Gastroesophageal sphincter (tissue), 4 donors: ENCODE data around the gene MYO6. TPM values are rescaled to one million over a fixed set of nuclear protein-coding genes. Genes with fewer than 3 reads are reported as not detected.

Experiments used
- ATAC-seq: fragments of 150-250 bp; one replicate; pipeline ENCODE4 v1.9.1; 2016; ENCODE audit warnings: mild to moderate bottlenecking, moderate library complexity
- H3K27ac ChIP-seq, 4 donors: fragments of 200-600 bp; sonication (generic) in 3 of 4; 1 replicate in 3 of 4; 2 replicates in 1 of 4; pipeline ENCODE4 v1.5.1; 2016 to 2019
- H3K27me3 ChIP-seq: fragments of 200-600 bp; sonication (generic); one replicate; pipeline ENCODE4 v1.5.1; 2019
- H3K36me3 ChIP-seq, 2 donors: fragments of 200-600 bp; sonication (generic); one replicate each; pipeline ENCODE4 v1.5.1; 2019; ENCODE audit warnings: control low read depth in 1 of 2
- H3K4me1 ChIP-seq, 3 donors: fragments of 200-600 bp; sonication (generic); 1 replicate in 2 of 3; 2 replicates in 1 of 3; pipeline ENCODE4 v1.5.1; 2016 to 2019; ENCODE audit warnings: control low read depth in 2 of 3
- H3K4me3 ChIP-seq, 2 donors: fragments of 200-600 bp; sonication (generic); one replicate each; pipeline ENCODE4 v1.5.1; 2019; ENCODE audit warnings: mild to moderate bottlenecking in 1 of 2, moderate library complexity in 1 of 2
- H3K9me3 ChIP-seq, 3 donors: fragments of 200-600 bp; sonication (generic); one replicate each; pipeline ENCODE4 v1.5.1; 2017 to 2019; ENCODE audit warnings: control low read depth in 2 of 3
- EP300 ChIP-seq: sonication (generic); formaldehyde crosslinking; IDR thresholded peaks from one replicate; pipeline ENCODE4 v1.6.1; 2017; ENCODE audit warnings: antibody characterized with exemption, mild to moderate bottlenecking
- POLR2A ChIP-seq, 2 donors: fragments of 450-650 bp; IDR thresholded peaks; one replicate each; pipeline ENCODE4 v1.6.1; 2017; ENCODE audit warnings: antibody characterized with exemption in 2 of 2, mild to moderate bottlenecking in 2 of 2, moderate library complexity in 1 of 2
- POLR2AphosphoS5 ChIP-seq: sonication (generic); formaldehyde crosslinking; IDR thresholded peaks from one replicate; pipeline ENCODE4 v1.6.1; 2017; ENCODE audit warnings: antibody characterized with exemption
- WGBS, 2 donors: methylation state at CpG; one replicate each; pipeline ENCODE4 v1.1.5; 2018; ENCODE audit warnings: low coverage in 1 of 2; 5-methylcytosine and 5-hydroxymethylcytosine counted together
- total RNA-seq, 4 donors: library from RNA; depleted of rRNA; stranded (reverse); fragments of >200 nt; gene quantifications; one replicate each; pipeline ENCODE4 v1.1.0, GENCODE V29; 2016
- TF ChIP-seq, protein P1 (sequence below), 4 experiments: fragments of 200-600 bp in 2 of 4; fragments of 450-650 bp in 2 of 4; sonication (generic) in 1 of 4; IDR thresholded peaks; one replicate each; pipeline ENCODE4 v1.5.1; 2017 to 2019; ENCODE audit warnings: antibody characterized with exemption in 4 of 4, mild to moderate bottlenecking in 2 of 4, moderate library complexity in 2 of 4

The MYO6 gene
- total RNA-seq, 4 donors from 2014 or later: 11.0 to 17.4 (median 12.5) TPM

DNA sequence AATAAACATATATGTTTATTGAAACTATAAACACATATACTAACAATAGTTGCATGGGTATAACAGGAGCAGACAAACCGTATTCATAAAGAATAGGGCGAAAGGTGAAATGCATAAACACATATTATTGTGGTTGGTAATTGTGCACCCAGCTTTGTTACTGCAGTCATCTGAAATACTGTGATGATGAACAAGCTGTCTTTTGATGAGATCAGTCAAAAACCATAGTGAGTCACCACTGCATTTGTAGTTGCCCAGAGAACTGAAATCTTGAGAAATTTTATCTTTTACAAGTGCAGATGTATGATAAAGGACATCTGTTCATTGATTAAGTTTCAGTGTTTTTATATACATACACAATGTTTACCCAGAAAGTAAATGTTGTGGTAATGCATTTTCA is 133.7 kb downstream of the MYO6 start:
- Histone ChIP-seq H3K4me1 (no peaks in the 10 kb centered on the region), H3K9me3 (no peaks in the 10 kb centered on the region), H3K27ac (no peak overlapping the region), H3K27me3 (no peaks in the 10 kb centered on the region), H3K36me3 (peaks cover 0 to 45% of the 10 kb centered on the region in 2 donors), H3K4me3 (no peak overlapping the region)
- ATAC-seq: no peak
- TF ChIP-seq EP300 (no peak), POLR2AphosphoS5 (no peak), POLR2A (IDR thresholded peaks at IDR 0.05) (no peak)
- TF ChIP-seq, protein P1, sequence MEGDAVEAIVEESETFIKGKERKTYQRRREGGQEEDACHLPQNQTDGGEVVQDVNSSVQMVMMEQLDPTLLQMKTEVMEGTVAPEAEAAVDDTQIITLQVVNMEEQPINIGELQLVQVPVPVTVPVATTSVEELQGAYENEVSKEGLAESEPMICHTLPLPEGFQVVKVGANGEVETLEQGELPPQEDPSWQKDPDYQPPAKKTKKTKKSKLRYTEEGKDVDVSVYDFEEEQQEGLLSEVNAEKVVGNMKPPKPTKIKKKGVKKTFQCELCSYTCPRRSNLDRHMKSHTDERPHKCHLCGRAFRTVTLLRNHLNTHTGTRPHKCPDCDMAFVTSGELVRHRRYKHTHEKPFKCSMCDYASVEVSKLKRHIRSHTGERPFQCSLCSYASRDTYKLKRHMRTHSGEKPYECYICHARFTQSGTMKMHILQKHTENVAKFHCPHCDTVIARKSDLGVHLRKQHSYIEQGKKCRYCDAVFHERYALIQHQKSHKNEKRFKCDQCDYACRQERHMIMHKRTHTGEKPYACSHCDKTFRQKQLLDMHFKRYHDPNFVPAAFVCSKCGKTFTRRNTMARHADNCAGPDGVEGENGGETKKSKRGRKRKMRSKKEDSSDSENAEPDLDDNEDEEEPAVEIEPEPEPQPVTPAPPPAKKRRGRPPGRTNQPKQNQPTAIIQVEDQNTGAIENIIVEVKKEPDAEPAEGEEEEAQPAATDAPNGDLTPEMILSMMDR (IDR thresholded peaks at IDR 0.05): no peak
- 90 to 100% methylated on average over 2 of the region's 2 CpGs for WGBS, 2 donors

DNA sequence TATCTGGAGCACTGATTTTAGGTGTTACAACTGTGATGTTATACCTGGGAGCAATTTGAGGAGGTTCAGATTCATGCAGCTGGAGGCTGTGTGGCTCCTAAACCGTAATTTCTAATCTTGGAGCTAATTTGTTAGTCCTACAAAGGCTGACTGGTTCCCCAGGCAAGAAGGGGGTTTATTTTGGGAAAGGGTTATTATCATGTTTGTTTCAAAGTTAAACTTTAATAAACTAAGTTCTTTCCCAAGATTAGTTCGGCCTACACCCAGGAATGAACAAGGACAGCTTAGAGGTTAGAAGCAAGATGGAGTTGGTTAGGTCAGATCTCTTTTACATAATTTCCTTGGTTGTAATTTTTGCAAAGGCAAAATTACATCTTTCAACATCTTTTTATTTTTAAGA is 135.8 kb downstream of the MYO6 start:
- TF ChIP-seq, protein P1 (IDR thresholded peaks at IDR 0.05): no peak
- no peak for TF ChIP-seq EP300
- no peak for TF ChIP-seq POLR2A (IDR thresholded peaks at IDR 0.05)
- TF ChIP-seq POLR2AphosphoS5: no peak
- Histone ChIP-seq H3K4me3 (no peak overlapping the region), H3K27ac (no peak overlapping the region), H3K4me1 (no peaks in the 10 kb centered on the region), H3K36me3 (peaks cover 0 to 32% of the 10 kb centered on the region in 2 donors), H3K27me3 (no peaks in the 10 kb centered on the region), H3K9me3 (no peaks in the 10 kb centered on the region)
- 89 to 100% methylated on average over 2 of the region's 2 CpGs for WGBS, 2 donors
- ATAC-seq: no peak

DNA sequence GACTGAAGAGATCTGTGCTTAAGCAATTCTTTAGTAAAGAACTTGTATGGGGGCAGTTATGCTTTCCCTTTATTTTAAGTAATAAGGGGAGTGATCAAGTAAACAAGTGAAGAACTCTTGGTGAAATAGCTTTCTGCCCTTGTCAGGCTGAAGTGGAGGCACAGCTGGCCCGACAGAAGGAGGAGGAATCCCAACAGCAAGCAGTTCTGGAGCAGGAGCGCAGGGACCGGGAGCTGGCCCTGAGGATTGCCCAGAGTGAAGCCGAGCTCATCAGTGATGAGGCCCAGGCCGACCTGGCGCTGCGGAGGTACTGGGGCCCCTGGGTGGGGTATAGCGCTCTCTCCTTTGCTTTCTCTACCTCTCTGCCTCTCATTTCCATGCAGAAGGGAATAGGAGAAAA is 143.3 kb downstream of the MYO6 start:
- H3K27ac ChIP-seq: no peak overlapping the region
- no peaks in the 10 kb centered on the region for H3K27me3 ChIP-seq
- no peaks in the 10 kb centered on the region for H3K4me1 ChIP-seq
- ATAC-seq: no peak
- no peaks in the 10 kb centered on the region for H3K9me3 ChIP-seq
- peaks cover 0 to 35% of the 10 kb centered on the region in 2 donors for H3K36me3 ChIP-seq
- H3K4me3 ChIP-seq: no peak overlapping the region
- TF ChIP-seq EP300 (no peak), POLR2AphosphoS5 (no peak), POLR2A (IDR thresholded peaks at IDR 0.05) (no peak)
- TF ChIP-seq, protein P1 (IDR thresholded peaks at IDR 0.05): no peak
- 90 to 100% methylated on average over 3 to 5 of the region's 8 CpGs for WGBS, 2 donors

DNA sequence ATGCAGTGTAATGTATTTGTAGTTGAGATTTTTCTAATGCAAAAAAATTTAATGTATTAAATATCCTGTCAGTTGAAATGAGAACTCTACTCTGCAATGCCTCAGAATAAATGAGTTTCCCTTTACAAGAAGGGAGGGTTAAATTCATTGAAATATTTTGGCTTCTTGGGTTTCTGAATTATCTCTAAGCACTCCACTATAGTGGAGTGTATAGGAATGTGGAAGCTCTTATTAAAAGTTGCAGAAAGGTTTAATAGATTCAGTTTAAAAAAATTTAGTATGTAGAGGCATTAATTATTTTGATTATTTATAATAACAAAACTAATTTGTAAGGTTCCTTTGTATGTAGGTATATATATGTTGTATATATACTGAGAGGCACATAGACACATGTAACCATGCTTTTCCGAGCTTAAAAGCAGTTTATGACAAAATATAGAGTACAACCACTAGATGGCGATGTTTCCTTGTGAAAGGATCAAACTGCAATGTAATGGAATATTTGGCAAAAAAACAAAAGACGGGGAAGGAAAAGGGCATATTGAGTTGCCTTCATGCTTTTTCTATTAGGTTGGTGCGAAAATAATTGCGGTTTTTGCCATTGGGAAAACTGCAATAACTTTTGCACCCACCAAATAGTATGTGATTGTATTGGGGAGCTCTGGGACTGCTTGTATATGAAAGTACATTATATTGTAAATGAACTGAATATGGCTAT is 144.2 kb downstream of the MYO6 start:
- H3K36me3 ChIP-seq: peaks cover 0 to 31% of the 10 kb centered on the region in 2 donors
- no peaks in the 10 kb centered on the region for H3K9me3 ChIP-seq
- no peak overlapping the region for H3K27ac ChIP-seq
- no peak overlapping the region for H3K4me3 ChIP-seq
- WGBS, 2 donors: 11 to 17% methylated on average over 5 of the region's 5 CpGs
- H3K27me3 ChIP-seq: no peaks in the 10 kb centered on the region
- H3K4me1 ChIP-seq: no peaks in the 10 kb centered on the region
- no peak for TF ChIP-seq EP300
- no peak for TF ChIP-seq POLR2AphosphoS5
- no peak for TF ChIP-seq POLR2A (IDR thresholded peaks at IDR 0.05)
- TF ChIP-seq, protein P1 (IDR thresholded peaks at IDR 0.05): peak; percentile 49 to 64 (median 62)
- peak; percentile 36 for ATAC-seq

DNA sequence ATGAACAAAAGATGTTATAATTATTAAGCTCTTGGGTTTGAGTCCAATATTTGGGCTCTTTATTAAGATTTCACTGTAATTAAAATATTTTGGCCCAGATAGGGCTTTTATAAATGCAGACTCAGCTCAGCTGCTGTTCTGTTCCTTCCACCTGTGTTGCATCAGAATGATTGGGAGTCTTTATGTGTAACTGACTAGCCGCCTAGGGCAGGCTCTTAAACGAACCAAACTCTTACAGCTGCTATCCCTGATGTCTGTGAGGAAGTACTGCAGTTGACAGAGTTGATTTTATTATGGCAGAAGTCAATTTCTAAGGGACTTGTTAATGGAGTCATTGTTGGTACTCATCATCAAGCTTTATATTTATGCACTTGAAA is 144.7 kb downstream of the MYO6 start:
- TF ChIP-seq, protein P1 (IDR thresholded peaks at IDR 0.05): no peak
- TF ChIP-seq POLR2A (IDR thresholded peaks at IDR 0.05): no peak
- no peak for TF ChIP-seq POLR2AphosphoS5
- no peak for TF ChIP-seq EP300
- H3K27me3 ChIP-seq: no peaks in the 10 kb centered on the region
- H3K27ac ChIP-seq: no peak overlapping the region
- H3K36me3 ChIP-seq: peaks cover 0 to 31% of the 10 kb centered on the region in 2 donors
- 65 to 67% methylated on average over 2 of the region's 2 CpGs for WGBS, 2 donors
- H3K9me3 ChIP-seq: no peaks in the 10 kb centered on the region
- H3K4me1 ChIP-seq: no peaks in the 10 kb centered on the region
- H3K4me3 ChIP-seq: no peak overlapping the region
- no peak for ATAC-seq
